HG02642 (cell line): ENCODE data around the gene WWP2.
"Not testable (repeated sequence)": the region's sequence is repeated elsewhere in the genome, so short reads cannot be mapped to it uniquely, and the experiment has no call there.

Experiments
- ATAC-seq: cut with Tn5 transposase; IDR thresholded peaks from one replicate; pipeline ENCODE4 v1.9.1; 2021; ENCODE audit warnings: mild to moderate bottlenecking; ENCODE audit not compliant: unreplicated experiment, poor library complexity

WWP2 gene

GRCh38 chr16:69824564-69825142, 62.5 kb downstream of the WWP2 start:
- not testable (repeated sequence) for ATAC-seq

GRCh38 chr16:69827524-69827923, 65.4 kb downstream of the WWP2 start:
- no peak for ATAC-seq

GRCh38 chr16:69829338-69829737, 67.2 kb downstream of the WWP2 start:
- ATAC-seq: no peak

GRCh38 chr16:69830146-69830533, 68.0 kb downstream of the WWP2 start:
- no peak for ATAC-seq

GRCh38 chr16:69830534-69831211, 68.5 kb downstream of the WWP2 start:
- ATAC-seq: no peak

- ATAC-seq: no peak
Measured at GRCh38 chr16:69831212-69832123, 69.3 kb downstream of the WWP2 start.

- no peak for ATAC-seq
Measured at GRCh38 chr16:69833357-69834282, 71.5 kb downstream of the WWP2 start.

- no peak for ATAC-seq
Measured at GRCh38 chr16:69834807-69835466, 72.8 kb downstream of the WWP2 start.

- ATAC-seq: no peak
Measured at GRCh38 chr16:69836257-69836656, 74.1 kb downstream of the WWP2 start.

- no peak for ATAC-seq
Measured at GRCh38 chr16:69837380-69837779, 75.2 kb downstream of the WWP2 start.

- ATAC-seq: no peak
Measured at GRCh38 chr16:69838489-69838888, 76.4 kb downstream of the WWP2 start.

GRCh38 chr16:69839240-69839688, 77.1 kb downstream of the WWP2 start:
- no peak for ATAC-seq

- no peak for ATAC-seq
Measured at GRCh38 chr16:69839798-69840409, 77.8 kb downstream of the WWP2 start.

- no peak for ATAC-seq
Measured at GRCh38 chr16:69840975-69841374, 78.8 kb downstream of the WWP2 start.

GRCh38 chr16:69844441-69844840, 82.3 kb downstream of the WWP2 start:
- ATAC-seq: no peak

GRCh38 chr16:69845181-69845580, 83.0 kb downstream of the WWP2 start:
- ATAC-seq: no peak

GRCh38 chr16:69847643-69848042, 85.5 kb downstream of the WWP2 start:
- ATAC-seq: no peak

GRCh38 chr16:69848637-69849545, 86.8 kb downstream of the WWP2 start:
- ATAC-seq: no peak
